Mononuclear cell (primary cell): ENCODE results near the gene CNP. TPM values are rescaled to one million over a fixed set of nuclear protein-coding genes. Genes with fewer than 3 reads are reported as not detected.
A peak's percentile ranks its signal among the peaks of the same experiment; 100 is the strongest.
"Not testable (repeated sequence)": the region's sequence is repeated elsewhere in the genome, so short reads cannot be mapped to it uniquely, and the experiment has no call there.

ENCODE experiments used
- H3K27me3 ChIP-seq: 2 replicates; pipeline ENCODE4 v1.6.0; 2011; ENCODE audit warnings: low read length, control low read depth; ENCODE audit not compliant: insufficient read depth
- H3K4me1 ChIP-seq: 2 replicates; pipeline ENCODE4 v1.5.1; 2011; ENCODE audit warnings: mild to moderate bottlenecking, low read length, control low read depth; ENCODE audit not compliant: insufficient read depth
- H3K4me3 ChIP-seq: 2 replicates; pipeline ENCODE4 v1.5.1; 2011; ENCODE audit warnings: mild to moderate bottlenecking, low read length, moderate library complexity
- H3K9me3 ChIP-seq: 2 replicates; pipeline ENCODE4 v1.5.1; 2011; ENCODE audit warnings: low read depth, mild to moderate bottlenecking, control low read depth, low read length
- total RNA-seq: library from RNA; depleted of rRNA; stranded (reverse); fragments of >200 nt; gene quantifications from one replicate; pipeline ENCODE4 v1.2.3, GENCODE V29; 2012

The CNP gene
- total RNA-seq: 16.7 TPM

DNA sequence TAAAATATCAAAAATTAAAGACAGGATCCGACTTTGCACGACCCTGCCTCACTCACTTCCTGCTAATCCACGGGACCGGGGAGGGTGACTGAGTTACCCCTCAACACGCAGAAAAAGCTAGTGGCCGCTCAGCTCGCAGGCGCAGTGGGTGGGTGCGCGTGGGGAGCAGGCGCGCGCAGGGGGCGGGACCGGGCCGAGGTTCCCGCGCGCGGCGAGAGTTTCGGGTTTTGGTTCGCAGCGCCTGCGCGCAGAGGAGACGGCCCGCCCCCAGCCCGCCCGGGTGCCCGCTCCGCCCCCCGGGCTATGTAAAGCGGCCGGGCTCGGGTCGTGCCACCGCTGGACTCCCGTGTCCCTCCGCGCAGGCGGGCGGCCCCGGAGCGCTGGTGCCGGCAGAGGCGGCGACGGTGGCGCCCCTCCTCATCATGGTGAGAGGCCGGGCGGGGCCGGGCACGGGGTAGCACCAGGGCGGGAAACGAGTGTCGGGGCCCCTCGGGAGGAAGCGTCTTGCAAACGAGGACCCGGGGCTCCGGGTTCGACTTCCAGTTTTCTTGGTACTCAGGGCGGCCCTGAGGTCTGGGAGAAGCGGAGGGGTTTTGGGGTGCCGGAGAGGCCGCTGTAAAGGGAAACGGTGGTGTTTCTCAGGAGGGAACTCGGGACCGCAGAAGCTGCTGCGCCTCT lies at the start of gene CNP:
Gene CNP, plus strand, starts transcription at position 333 of the 678 bp plus-strand sequence. Its CDS starts 90 bp downstream, at position 423.
- no peaks in the 10 kb centered on the region for H3K9me3 ChIP-seq
- H3K27me3 ChIP-seq: no peaks in the 10 kb centered on the region
- peak within 1 kb of the TSS; percentile 80 for H3K4me3 ChIP-seq
- H3K4me1 ChIP-seq: peaks cover 34% of the 10 kb centered on the region

DNA sequence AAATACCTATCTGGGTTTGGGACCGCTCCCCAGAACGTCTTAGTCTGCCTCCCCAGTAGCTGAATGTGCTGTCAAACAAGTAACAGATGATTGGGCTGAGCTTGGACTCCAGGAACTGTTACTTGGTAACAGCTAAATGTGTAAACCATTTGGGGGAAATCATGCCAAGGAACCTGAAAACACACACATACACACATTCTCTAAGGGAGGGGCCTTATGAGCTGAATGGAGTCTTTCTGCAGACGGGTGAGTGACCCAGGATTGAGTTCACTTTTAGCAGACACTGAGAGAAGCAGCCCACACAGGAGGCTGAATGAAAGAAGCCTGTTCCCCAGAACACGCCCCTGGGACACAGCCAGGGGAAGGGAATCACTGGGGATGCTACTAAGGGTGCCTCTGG lies 49.4 kb upstream of the CNP start:
- no peaks in the 10 kb centered on the region for H3K27me3 ChIP-seq
- peaks cover 36% of the 10 kb centered on the region for H3K4me1 ChIP-seq
- no peaks in the 10 kb centered on the region for H3K9me3 ChIP-seq
- H3K4me3 ChIP-seq: no peak overlapping the region

DNA sequence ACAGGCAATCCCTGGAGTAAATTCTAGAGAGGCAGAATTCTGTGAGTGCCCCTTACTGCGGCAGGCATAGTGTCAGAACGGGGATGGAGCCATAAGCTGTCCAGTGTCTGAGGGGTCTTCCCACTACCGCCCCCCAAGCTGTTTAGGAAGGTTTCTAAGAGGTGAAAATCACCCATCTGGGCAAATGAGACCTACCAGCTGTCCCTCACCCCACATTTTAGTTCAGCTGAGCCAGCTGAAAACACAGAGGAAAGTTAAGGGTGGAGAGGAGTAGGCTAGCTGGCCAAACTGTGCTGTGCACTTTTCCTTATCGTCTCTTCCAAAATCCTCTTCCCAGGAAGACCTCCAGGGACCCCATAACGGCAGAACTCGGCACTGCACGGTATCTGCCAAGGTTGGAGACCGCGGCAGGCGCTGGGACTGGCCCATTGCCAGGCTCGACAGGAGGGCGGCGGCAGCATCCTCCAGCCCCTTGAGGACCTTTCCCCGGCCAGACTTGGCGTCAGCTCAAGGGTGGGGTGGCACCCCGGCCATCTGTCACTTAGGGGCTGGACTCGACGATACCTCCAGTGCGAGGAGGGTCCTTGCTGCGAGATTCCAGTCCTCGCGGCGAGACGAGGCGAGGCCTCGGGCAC lies 48.8 kb upstream of the CNP start:
- H3K27me3 ChIP-seq: no peaks in the 10 kb centered on the region
- H3K9me3 ChIP-seq: no peaks in the 10 kb centered on the region
- H3K4me1 ChIP-seq: peaks cover 36% of the 10 kb centered on the region
- peak overlapping the region; percentile 82 for H3K4me3 ChIP-seq

DNA sequence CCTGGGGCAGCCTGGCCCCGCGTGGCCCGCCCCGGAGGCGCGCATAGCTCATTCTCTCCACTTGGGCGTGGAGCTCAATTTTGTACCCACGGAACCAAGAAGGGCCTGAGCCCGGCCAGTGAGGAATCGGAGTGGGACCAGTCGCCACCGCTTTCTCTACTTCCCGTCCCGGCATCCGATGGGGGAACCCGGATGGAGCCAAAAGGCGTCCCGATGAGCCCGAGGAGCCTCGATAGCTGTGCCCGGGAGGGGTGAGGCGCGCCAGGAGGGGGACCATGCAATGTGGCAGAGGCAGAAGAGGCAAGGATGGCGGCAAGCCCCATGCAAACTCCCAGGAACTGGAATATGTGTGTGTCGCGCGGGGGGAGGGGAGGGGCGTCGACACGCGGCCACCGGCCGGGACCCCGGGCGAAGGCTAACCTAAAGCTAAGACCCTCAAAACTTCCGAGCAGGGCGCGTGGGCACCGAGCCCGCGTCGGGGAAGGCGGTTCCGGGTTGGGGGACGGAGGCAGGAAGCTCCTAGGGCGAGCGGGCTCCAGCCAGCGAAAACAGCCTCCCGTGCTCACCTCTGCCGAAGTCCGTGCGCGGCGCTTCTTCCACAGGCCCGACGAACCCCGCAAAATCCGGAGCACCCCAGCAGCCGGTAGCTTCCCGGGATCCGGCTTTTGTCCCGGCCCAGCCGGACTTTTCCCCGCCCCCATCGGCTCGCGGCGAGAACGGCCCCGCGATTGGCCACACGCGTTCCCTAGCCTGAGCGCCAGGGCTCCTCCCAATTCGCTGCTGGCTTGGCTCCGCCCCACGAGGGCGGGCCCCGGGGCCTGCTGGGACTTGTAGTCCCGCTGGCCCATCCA lies 48.1 kb upstream of the CNP start, which contains the start of gene ACLY:
Gene ACLY, minus strand, starts transcription at position 638 of the 851 bp plus-strand sequence. CDS start 5,078 bp downstream, outside the sequence.
- no peaks in the 10 kb centered on the region for H3K27me3 ChIP-seq
- H3K9me3 ChIP-seq: no peaks in the 10 kb centered on the region
- H3K4me1 ChIP-seq: peaks cover 36% of the 10 kb centered on the region
- peak within 1 kb of the TSS; percentile 82 for H3K4me3 ChIP-seq

DNA sequence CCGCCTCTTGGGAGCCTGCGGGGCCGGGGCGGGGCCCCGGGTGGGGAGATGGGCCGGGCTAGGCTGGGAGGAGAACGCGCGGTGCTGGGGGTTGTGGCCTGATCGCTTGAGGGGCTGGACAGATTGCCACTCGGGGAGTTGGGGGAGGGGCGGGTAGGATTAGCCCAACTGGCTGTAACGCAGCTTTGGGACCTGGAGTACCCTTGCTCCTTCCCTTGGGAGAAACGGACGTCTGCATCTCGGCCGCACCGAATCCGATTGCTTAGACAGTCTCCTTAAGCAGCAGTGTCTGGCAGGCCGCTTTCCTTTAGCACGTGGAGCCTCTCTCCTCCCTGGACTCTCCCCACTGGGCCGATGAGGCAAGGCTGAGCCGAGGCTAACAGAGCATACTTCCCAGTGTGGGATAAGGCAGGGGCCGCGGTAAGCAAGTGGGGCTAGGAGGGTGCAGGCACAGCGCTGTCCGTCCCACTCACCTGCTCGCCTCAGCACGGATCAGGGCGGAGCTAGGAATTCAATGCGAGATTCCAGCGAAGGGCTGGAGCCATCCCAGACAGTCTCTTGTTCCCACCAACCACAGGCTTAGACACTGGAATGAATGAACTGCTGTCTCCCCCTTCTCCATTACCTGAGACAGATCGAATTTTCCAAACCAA lies 47.3 kb upstream of the CNP start:
- Histone ChIP-seq H3K9me3 (no peaks in the 10 kb centered on the region), H3K27me3 (no peaks in the 10 kb centered on the region), H3K4me3 (peak overlapping the region; percentile 82), H3K4me1 (peaks cover 36% of the 10 kb centered on the region)

DNA sequence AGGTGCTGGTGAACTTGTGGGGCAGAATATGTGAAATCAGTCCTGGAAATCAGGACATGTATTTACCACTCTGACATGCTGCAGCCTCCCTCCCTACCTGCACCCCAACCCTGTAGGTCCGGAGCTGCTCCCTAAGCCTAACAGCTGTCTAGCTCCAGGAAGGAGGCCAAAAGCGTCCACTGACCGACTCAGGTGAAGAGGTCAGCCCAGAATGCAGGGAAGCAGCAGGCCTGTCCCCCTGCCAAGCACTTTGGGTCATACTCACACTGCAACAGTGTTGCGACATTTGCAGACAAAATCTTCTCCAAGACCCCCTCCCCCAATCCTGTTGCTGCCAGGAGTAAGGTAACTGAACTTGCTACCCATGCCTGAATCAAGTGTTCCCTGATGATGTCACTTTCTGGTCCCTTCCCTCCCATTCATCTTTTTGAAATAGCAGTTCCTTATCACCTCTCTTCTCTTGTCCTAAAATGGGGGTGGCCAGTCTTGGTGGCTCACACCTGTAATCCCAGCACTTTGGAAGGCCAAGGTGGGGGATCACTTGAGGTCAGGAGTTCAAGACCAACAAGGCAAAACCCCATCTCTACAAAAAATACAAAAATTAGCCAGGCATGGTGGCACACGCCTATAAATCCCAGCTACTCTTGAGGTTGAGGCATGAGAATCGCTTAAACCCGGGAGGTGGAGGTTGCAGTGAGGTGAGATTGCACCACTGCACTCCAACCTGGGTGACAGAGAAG lies 46.6 kb upstream of the CNP start:
- no peaks in the 10 kb centered on the region for H3K27me3 ChIP-seq
- H3K4me3 ChIP-seq: no peak overlapping the region
- H3K9me3 ChIP-seq: no peaks in the 10 kb centered on the region
- H3K4me1 ChIP-seq: peaks cover 36% of the 10 kb centered on the region

DNA sequence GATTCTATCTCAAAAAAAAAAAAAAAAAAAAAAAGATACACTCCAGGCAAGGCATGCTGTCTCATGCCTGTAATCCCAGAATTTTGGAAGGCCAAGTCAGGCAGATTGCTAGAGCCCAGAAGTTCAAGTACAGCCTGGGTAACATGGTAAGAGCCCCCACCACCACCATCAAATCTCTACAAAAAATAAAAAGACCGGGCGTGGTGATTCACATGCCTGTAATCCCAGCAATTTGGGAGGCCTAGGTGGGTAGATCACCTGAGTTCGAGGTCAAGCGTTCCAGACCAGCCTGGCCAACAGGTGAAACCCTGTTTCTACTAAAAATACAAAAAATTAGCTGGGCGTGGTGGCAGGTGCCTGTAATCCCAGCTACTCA lies 46.0 kb upstream of the CNP start:
- H3K4me3 ChIP-seq: no peak overlapping the region
- H3K4me1 ChIP-seq: peaks cover 32% of the 10 kb centered on the region
- no peaks in the 10 kb centered on the region for H3K9me3 ChIP-seq
- H3K27me3 ChIP-seq: no peaks in the 10 kb centered on the region

DNA sequence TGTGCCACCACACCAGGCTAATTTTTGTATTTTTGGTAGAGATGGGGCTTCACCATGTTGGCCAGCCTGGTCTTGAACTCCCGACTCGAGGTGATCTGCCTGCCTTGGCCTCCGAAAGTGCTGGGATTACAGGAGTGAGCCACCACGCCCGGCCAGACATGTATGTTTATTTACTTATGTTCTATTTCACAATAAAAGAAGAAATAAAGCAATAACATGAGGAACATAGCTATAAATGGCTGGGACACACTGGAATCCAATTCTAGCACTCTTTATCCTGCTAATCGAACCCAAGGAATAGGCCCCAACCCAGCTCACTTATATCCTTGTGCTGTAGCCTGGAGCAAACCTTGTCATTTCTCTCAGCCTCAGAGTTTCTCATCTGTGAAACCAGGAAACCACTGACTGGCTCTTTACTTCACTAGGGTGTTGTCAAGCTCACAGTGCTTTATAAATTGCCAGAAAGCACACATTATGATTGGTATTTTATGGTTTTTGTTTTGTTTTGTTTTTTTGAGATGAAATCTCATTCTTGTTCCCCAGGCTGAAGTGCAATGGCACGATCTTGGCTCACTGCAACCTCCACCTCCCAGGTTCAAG lies 40.5 kb upstream of the CNP start:
- no peak overlapping the region for H3K4me3 ChIP-seq
- H3K4me1 ChIP-seq: peaks cover 21% of the 10 kb centered on the region
- no peaks in the 10 kb centered on the region for H3K9me3 ChIP-seq
- no peaks in the 10 kb centered on the region for H3K27me3 ChIP-seq

DNA sequence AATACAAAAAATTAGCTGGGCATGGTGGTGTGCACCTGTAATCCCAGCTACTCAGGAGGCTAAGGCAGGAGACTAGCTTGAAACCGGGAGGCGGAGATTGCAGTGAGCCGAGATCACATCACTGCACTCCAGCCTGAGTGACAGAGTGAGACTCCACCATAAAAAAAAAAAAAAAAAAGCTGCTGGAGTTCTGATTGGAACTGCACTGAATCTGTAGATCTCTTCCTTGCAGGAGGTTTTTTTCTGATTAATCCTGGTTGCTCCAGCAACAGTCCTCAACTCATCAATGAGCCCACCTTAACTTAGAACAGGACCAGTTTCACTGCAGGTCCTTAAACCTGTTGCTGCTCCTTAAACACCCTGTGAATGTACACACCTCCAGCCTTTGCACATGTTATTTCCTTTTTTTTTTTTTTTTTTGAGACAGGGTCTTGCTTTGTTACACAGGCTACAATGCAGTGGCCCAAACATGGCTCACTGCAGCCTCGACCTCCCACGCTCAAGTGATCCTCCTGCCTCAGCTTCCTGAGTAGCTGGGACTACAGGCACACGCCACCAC lies 37.8 kb upstream of the CNP start:
- Histone ChIP-seq H3K27me3 (no peaks in the 10 kb centered on the region), H3K9me3 (no peaks in the 10 kb centered on the region), H3K4me1 (peaks cover 47% of the 10 kb centered on the region), H3K4me3 (no peak overlapping the region)

DNA sequence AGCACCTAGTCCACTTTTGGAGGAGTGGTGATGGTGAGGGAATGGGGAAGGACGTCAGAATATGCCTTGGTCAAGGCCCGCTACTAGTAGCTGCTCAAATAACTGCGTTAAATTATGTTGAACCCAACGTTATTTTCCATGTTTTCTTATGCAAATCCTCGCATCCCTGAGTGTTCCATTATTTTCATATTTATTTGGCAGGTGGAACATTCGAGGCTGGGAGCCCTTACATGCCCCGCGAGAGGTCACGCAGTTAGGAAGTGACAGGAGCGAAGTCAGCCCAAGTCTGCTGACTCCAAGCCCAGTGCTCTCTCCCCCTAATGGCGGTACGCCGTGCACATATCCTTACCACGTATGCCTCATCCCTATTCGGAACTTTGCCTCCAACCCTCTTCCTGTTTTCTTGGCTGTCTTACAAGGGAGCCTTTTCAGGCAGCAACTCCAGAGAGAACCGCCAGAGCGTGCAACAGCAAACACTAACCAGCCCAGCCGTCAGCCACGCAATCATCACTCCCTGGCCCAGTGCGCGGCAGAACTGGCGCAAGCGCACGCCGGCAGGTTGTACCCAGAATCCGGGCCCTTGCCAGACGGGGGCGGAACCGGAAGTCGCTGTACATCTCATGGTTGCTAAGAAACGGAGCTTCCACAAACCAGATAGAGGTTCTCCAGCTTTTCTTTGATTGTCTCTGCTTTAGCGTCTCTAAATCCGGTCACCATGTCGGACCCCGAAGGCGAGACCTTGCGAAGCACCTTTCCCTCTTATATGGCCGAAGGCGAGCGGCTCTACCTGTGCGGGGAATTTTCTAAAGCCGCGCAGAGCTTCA lies 36.4 kb upstream of the CNP start, which contains the start of gene ODAD4:
Gene ODAD4, plus strand, starts transcription at position 609 of the 824 bp plus-strand sequence. Its CDS starts 107 bp downstream, at position 716.
- Histone ChIP-seq H3K9me3 (no peaks in the 10 kb centered on the region), H3K4me3 (peak within 1 kb of the TSS; percentile 49), H3K4me1 (peaks cover 47% of the 10 kb centered on the region), H3K27me3 (no peaks in the 10 kb centered on the region)

DNA sequence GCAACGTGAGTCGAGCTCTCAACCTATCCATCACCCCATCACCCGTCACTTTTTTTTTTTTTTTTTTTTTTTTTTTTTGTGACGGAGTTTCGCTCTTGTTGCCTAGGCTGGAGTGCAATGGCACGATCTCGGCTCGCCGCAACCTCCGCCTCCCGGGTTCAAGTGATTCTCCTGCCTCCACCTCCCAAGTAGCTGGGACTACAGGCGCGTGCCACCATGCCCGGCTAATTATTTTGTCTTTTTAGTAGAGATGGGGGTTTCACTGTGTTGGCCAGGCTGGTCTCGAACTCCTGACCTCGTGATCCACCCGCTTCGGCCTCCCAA lies 35.8 kb upstream of the CNP start:
- H3K9me3 ChIP-seq, H3K27me3 ChIP-seq: not testable (repeated sequence)
- peaks cover 47% of the 10 kb centered on the region for H3K4me1 ChIP-seq
- H3K4me3 ChIP-seq: peak overlapping the region; percentile 49

DNA sequence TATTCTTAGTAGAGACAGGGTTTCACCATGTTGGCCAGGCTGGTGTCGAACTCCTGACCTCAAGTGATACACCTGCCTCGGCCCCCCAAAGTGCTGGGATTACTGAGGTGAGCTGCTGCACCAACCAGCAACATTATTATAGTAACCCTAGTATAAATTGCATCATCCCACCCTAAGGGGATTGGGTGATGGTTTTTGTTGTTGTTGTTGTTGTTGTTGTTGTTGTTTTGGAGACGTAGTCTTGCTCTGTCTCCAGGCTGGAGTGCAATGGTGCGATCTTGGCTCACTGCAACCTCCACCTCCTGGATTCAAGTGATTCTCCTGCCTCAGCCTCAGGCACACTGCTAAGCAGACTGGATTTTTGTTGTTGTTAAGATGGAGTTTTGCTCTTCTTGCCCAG lies 34.9 kb upstream of the CNP start:
- not testable (repeated sequence) for H3K4me3 ChIP-seq, H3K9me3 ChIP-seq, H3K27me3 ChIP-seq

DNA sequence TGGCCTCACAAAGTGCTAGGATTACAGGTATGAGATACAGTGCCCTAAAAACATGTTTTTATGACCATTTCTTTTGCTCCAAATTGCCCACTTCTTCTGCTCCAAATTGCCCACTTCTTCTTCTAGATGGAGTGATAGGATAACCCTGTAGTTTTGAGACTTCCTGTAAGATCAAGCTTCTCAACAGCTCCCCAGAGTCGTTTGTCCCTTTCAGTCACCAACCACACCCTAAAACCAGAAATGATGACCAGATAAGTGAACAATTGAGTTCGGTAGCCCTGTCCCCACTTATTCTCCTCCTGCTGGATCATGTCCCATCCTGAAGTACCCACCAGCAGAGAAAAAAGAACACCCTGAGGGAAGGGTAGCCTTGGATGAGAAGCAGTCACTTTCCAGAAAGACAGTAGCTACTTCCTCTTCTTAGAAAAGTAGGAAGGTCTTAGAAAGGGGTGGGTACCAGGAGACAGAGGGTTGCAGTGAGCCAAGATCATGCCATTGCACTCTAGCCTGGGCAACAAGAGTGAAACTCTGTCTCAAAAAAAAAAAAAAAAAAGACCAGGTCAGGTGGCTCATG lies 33.7 kb upstream of the CNP start:
- no peaks in the 10 kb centered on the region for H3K27me3 ChIP-seq
- no peaks in the 10 kb centered on the region for H3K9me3 ChIP-seq
- H3K4me1 ChIP-seq: peaks cover 47% of the 10 kb centered on the region
- H3K4me3 ChIP-seq: no peak overlapping the region

More for the DNA sequence above, 34.9 kb upstream of the CNP start:
- peaks cover 47% of the 10 kb centered on the region for H3K4me1 ChIP-seq
